Endothelial cell of umbilical vein (primary cell): Measurements from ENCODE around the gene TPSB2. TPM values are rescaled to one million over a fixed set of nuclear protein-coding genes. Genes with fewer than 3 reads are reported as not detected.

Experiments used
- BruUV-seq: library from RNA; stranded (reverse); fragments of 400-500 nt; replicated peaks from 2 replicates; lab custom pipeline; 2021; lab: Mats Ljungman, UMichigan
- CTCF ChIA-PET: fragments of 300-600, 350-600 bp; sonication (Branson Sonifier 250); formaldehyde crosslinking; loops from one replicate; lab custom pipeline; 2021; ENCODE audit warnings: antibody characterized with exemption, inconsistent platforms; lab: Charles Lee
- POLR2A ChIA-PET: fragments of 300-600, 350-600 bp; sonication (Branson Sonifier 250); formaldehyde crosslinking; loops from one replicate; lab custom pipeline; 2021; ENCODE audit warnings: antibody characterized with exemption, inconsistent platforms; lab: Charles Lee
- DNase-seq: peaks from one replicate; pipeline ENCODE4 v3.0.0-alpha.2; 2011; ENCODE audit warnings: low read depth, low spot score
- FAIRE-seq: peaks from 2 replicates; lab custom pipeline; 2011; peaks lifted over from hg19 to GRCh38; lab: Jason Lieb, UNC
- H2AFZ ChIP-seq: 2 replicates; pipeline ENCODE4 v1.6.0; 2012; ENCODE audit warnings: low read depth, low read length, control low read depth, inconsistent platforms
- H3K27ac ChIP-seq: 2 replicates; pipeline ENCODE4 v1.5.1; 2011; ENCODE audit warnings: low read depth, mild to moderate bottlenecking, control low read depth, low read length, moderate library complexity; ENCODE audit not compliant: insufficient read depth
- H3K27me3 ChIP-seq, 2 experiments: 2 replicates each; pipeline versions ENCODE4 v1.6.0 to v1.6.1; 2011; ENCODE audit warnings: low read length in 2 of 2, mixed read lengths in 1 of 2; ENCODE audit not compliant: control insufficient read depth in 2 of 2, insufficient read depth in 2 of 2
- H3K36me3 ChIP-seq, 2 experiments: 2 replicates in 1 of 2; 3 replicates in 1 of 2; pipeline ENCODE4 v1.5.1; 2011; ENCODE audit warnings: low read length in 2 of 2, mild to moderate bottlenecking in 1 of 2, moderate library complexity in 1 of 2; ENCODE audit not compliant: control insufficient read depth in 2 of 2, insufficient read depth in 2 of 2; ENCODE audit errors: extremely low read depth in 1 of 2
- H3K4me1 ChIP-seq: 3 replicates; pipeline ENCODE4 v1.5.1; 2011; ENCODE audit warnings: mild to moderate bottlenecking, low read length; ENCODE audit not compliant: control insufficient read depth, insufficient read depth; ENCODE audit errors: extremely low read depth
- H3K4me2 ChIP-seq: 2 replicates; pipeline ENCODE4 v1.6.1; 2011; ENCODE audit warnings: low read length, control low read depth, mixed read lengths; ENCODE audit not compliant: insufficient read depth
- H3K4me3 ChIP-seq, 3 experiments: fragments of 200-600 bp in 1 of 3; sonication (generic), shearing (Covaris generic) in 1 of 3; replicated peaks in 1 of 3; 2 replicates each; pipeline ENCODE4 v1.5.1; 2011 to 2016; ENCODE audit warnings: control low read depth in 3 of 3, low read length in 3 of 3, mild to moderate bottlenecking in 2 of 3, inconsistent platforms in 1 of 3, low read depth in 1 of 3, moderate library complexity in 1 of 3; ENCODE audit not compliant: insufficient read depth in 1 of 3
- H3K79me2 ChIP-seq: 2 replicates; pipeline ENCODE4 v1.6.0; 2012; ENCODE audit warnings: low read length, inconsistent platforms; ENCODE audit not compliant: control insufficient read depth, insufficient read depth
- H3K9ac ChIP-seq: replicated peaks from 2 replicates; pipeline ENCODE3; 2011; ENCODE audit warnings: low read length, control low read depth; ENCODE audit not compliant: insufficient read depth; ENCODE audit errors: extremely low read depth
- H3K9me1 ChIP-seq: replicated peaks from 3 replicates; pipeline ENCODE4 v1.6.0; 2011; ENCODE audit warnings: mild to moderate bottlenecking, low read length; ENCODE audit not compliant: control insufficient read depth, insufficient read depth; ENCODE audit errors: extremely low read depth
- H3K9me3 ChIP-seq: replicated peaks from 2 replicates; pipeline ENCODE4 v1.5.1; 2012; ENCODE audit warnings: low read length, inconsistent platforms; ENCODE audit not compliant: control insufficient read depth, insufficient read depth
- H4K20me1 ChIP-seq: replicated peaks from 2 replicates; pipeline ENCODE3; 2011; ENCODE audit warnings: mild to moderate bottlenecking, low read length; ENCODE audit not compliant: control insufficient read depth, insufficient read depth; ENCODE audit errors: extremely low read depth
- EZH2 ChIP-seq: IDR thresholded peaks from 2 replicates; pipeline ENCODE4 v1.6.1; 2012; ENCODE audit warnings: borderline replicate concordance, low read depth, mild to moderate bottlenecking, moderate library complexity, low read length, inconsistent platforms; ENCODE audit not compliant: severe bottlenecking
- FOS ChIP-seq: IDR thresholded peaks from 2 replicates; pipeline ENCODE4 v1.6.1; 2011; ENCODE audit warnings: mild to moderate bottlenecking, low read length, moderate library complexity, borderline replicate concordance; ENCODE audit not compliant: insufficient read depth
- GATA2 ChIP-seq: IDR thresholded peaks from 2 replicates; pipeline ENCODE4 v1.7.0; 2011; ENCODE audit warnings: low read depth, mild to moderate bottlenecking, moderate library complexity, mixed read lengths, low read length; ENCODE audit not compliant: insufficient read length, insufficient read depth
- JUN ChIP-seq: IDR thresholded peaks from 2 replicates; pipeline ENCODE4 v1.6.1; 2011; ENCODE audit warnings: borderline replicate concordance, low read depth; ENCODE audit not compliant: insufficient read length, insufficient read depth
- MYC ChIP-seq: IDR thresholded peaks from one replicate; pipeline ENCODE4 v1.6.1; 2011; ENCODE audit warnings: mild to moderate bottlenecking, low read depth, low read length
- POLR2A ChIP-seq: IDR thresholded peaks from 2 replicates; pipeline ENCODE4 v1.6.1; 2012; ENCODE audit warnings: low read depth, mild to moderate bottlenecking, control low read depth, low read length
- POLR2AphosphoS5 ChIP-seq: IDR thresholded peaks from 2 replicates; pipeline ENCODE4 v1.6.1; 2012; ENCODE audit warnings: low read depth, mild to moderate bottlenecking, control low read depth, low read length, moderate library complexity; ENCODE audit not compliant: insufficient read depth
- dilution Hi-C: fragments of 300-500 bp; cut with MboI; formaldehyde crosslinking; loops from one replicate; pipeline ENCODE4 v1.15.0; 2019; ENCODE audit warnings: low sequenced_read_pairs; ENCODE audit not compliant: extremely low pct_ligation_motif_present
- intact Hi-C: fragments of 100-400 bp; cut with micrococcal nuclease; formaldehyde crosslinking; loops from one replicate; pipeline ENCODE4 v1.10.0; 2022
- polyA plus RNA-seq, 4 experiments: library from polyadenylated mRNA; depleted of rRNA in 3 of 4; stranded (reverse) in 3 of 4; unstranded in 1 of 4; fragments of >200 nt; gene quantifications; 2 replicates each; pipeline versions ENCODE4 v1.2.1 to v1.2.3, GENCODE V29; 2011 to 2012; ENCODE audit warnings: missing spikeins in 1 of 4
- total RNA-seq: library from RNA; stranded (reverse); gene quantifications from 2 replicates; pipeline ENCODE4 v1.2.3, GENCODE V29; 2021
- TF ChIP-seq, protein P1 (sequence below): IDR thresholded peaks from 2 replicates; pipeline ENCODE4 v1.6.1; 2011; ENCODE audit not compliant: insufficient read depth, insufficient read length
- TF ChIP-seq, protein P2 (sequence below), 2 donors: IDR thresholded peaks; 1 replicate in 1 of 2; 2 replicates in 1 of 2; pipeline ENCODE4 v1.5.1; 2011; ENCODE audit warnings: low read length in 2 of 2, mild to moderate bottlenecking in 2 of 2, moderate library complexity in 2 of 2, control low read depth in 1 of 2, inconsistent platforms in 1 of 2, low read depth in 1 of 2; ENCODE audit not compliant: insufficient read depth in 1 of 2; ENCODE audit errors: extremely low read depth in 1 of 2

TPSB2 gene
- total and polyA plus RNA-seq, 2 donors (not counting 3 experiments of a cell fraction or from before 2014, with no cell fraction given), result not detected

DNA sequence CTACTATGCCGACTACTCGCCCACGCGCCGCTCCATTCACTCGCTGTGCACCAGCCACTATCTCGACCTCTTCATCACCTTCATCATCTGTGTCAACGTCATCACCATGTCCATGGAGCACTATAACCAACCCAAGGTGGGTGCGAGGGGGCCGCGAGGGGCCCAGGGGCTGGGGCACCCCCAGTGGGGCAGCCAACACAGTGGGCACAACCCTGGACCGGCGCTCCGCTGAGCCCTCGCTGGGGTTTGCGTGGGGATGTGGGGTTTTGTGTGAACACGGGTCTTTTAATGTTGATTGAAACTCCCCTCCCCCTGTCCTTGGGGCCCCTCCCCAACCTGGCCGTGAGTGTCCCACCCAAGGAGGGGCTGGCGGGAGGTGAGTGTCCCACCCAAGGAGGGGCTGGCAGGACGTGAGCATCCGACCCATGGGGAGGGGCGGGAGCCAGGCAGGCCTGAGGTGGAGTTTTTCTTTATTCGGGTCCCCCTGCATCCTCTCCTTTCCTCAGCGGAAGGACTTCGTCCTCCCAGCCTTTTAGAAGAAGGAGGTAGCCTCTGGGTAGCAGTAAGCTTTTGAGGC, 16.1 kb downstream of the TPSB2 start:
- FAIRE-seq, result no peak
- no peaks in the 10 kb centered on the region for H3K9me1 ChIP-seq
- H3K9me3 ChIP-seq, result no peaks in the 10 kb centered on the region
- TF ChIP-seq JUN, result no peak
- no peak for TF ChIP-seq FOS
- TF ChIP-seq POLR2AphosphoS5, result no peak
- TF ChIP-seq, protein P1, sequence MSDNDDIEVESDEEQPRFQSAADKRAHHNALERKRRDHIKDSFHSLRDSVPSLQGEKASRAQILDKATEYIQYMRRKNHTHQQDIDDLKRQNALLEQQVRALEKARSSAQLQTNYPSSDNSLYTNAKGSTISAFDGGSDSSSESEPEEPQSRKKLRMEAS, result no peak
- TF ChIP-seq EZH2, result no peak
- no peak for TF ChIP-seq MYC
- no peak for TF ChIP-seq POLR2A
- TF ChIP-seq, protein P2, sequence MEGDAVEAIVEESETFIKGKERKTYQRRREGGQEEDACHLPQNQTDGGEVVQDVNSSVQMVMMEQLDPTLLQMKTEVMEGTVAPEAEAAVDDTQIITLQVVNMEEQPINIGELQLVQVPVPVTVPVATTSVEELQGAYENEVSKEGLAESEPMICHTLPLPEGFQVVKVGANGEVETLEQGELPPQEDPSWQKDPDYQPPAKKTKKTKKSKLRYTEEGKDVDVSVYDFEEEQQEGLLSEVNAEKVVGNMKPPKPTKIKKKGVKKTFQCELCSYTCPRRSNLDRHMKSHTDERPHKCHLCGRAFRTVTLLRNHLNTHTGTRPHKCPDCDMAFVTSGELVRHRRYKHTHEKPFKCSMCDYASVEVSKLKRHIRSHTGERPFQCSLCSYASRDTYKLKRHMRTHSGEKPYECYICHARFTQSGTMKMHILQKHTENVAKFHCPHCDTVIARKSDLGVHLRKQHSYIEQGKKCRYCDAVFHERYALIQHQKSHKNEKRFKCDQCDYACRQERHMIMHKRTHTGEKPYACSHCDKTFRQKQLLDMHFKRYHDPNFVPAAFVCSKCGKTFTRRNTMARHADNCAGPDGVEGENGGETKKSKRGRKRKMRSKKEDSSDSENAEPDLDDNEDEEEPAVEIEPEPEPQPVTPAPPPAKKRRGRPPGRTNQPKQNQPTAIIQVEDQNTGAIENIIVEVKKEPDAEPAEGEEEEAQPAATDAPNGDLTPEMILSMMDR (IDR thresholded peaks at IDR 0.05; ENCODE audit: extremely low read depth in 1 of 2, insufficient read depth in 1 of 2, low read depth in 1 of 2, low read length in 2 of 2), result no peak
- TF ChIP-seq GATA2, result no peak
- CTCF ChIA-PET, result no interaction called here
- H3K36me3 ChIP-seq, result no peaks in the 10 kb centered on the region
- no peak overlapping the region for H2AFZ ChIP-seq
- POLR2A ChIA-PET, result no interaction called here
- H3K4me1 ChIP-seq, result no peaks in the 10 kb centered on the region
- no peak overlapping the region for H3K4me3 ChIP-seq
- DNase-seq, result no peak
- intact Hi-C loops (no loop called here), dilution Hi-C loops (no loop called here)
- H3K4me2 ChIP-seq, result no peak overlapping the region
- H3K27me3 ChIP-seq, result no peaks in the 10 kb centered on the region
- no TSS peak for BruUV-seq
- no peaks in the 10 kb centered on the region for H4K20me1 ChIP-seq
- no peak overlapping the region for H3K27ac ChIP-seq
- no peak overlapping the region for H3K9ac ChIP-seq
- no peaks in the 10 kb centered on the region for H3K79me2 ChIP-seq
